LNCaP clone FGC (cell line): Measurements from ENCODE around the gene CORO2B.

ENCODE experiments used
- DNase-seq: peaks from one replicate; pipeline ENCODE4 v3.0.0-alpha.2; 2011; ENCODE audit warnings: low read depth
- H3K4me3 ChIP-seq: 2 replicates; pipeline ENCODE4 v1.5.1; 2011; ENCODE audit warnings: mild to moderate bottlenecking, low read depth, low read length, control low read depth
- TF ChIP-seq, protein P1 (sequence below): IDR thresholded peaks from 2 replicates; pipeline ENCODE4 v1.5.1; 2012; ENCODE audit warnings: mild to moderate bottlenecking; ENCODE audit not compliant: control insufficient read depth, insufficient read depth; ENCODE audit errors: extremely low read depth

CORO2B gene

DNA sequence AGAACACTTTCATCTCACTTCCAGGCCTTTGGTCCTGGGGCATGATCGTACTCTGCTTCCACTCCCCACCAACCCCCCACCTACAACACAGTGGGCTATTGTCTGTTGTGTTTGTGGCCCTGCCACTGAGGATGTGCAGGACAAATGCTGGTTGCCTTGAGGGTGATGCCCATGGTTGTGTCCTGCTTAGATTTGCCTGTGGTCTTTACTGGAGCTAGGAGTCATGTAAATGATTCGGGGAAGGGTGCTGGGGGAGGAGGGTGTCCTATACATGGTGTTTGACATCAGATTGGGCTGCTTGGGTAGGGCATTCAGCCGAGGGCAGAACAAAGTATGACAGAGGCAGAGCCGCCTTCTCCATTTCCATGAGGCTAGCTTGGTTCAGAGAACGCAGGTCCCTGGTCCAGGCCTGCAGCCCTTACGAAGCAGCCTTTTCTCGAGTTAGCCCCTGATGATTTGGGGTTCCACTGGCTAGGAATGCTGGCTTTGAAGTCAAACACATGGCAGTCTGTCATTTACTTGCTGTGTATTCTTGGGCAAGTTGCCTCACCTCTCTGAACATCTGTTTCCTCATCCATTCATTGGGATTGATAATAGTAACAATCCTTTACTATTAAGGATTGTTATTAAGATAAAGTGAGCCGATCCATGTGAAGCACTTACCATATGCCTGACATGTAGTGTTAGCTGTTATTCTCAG lies 6.9 kb downstream of the CORO2B start:
- DNase-seq, result no peak
- no peak overlapping the region for H3K4me3 ChIP-seq
- TF ChIP-seq, protein P1, sequence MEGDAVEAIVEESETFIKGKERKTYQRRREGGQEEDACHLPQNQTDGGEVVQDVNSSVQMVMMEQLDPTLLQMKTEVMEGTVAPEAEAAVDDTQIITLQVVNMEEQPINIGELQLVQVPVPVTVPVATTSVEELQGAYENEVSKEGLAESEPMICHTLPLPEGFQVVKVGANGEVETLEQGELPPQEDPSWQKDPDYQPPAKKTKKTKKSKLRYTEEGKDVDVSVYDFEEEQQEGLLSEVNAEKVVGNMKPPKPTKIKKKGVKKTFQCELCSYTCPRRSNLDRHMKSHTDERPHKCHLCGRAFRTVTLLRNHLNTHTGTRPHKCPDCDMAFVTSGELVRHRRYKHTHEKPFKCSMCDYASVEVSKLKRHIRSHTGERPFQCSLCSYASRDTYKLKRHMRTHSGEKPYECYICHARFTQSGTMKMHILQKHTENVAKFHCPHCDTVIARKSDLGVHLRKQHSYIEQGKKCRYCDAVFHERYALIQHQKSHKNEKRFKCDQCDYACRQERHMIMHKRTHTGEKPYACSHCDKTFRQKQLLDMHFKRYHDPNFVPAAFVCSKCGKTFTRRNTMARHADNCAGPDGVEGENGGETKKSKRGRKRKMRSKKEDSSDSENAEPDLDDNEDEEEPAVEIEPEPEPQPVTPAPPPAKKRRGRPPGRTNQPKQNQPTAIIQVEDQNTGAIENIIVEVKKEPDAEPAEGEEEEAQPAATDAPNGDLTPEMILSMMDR, result no peak

DNA sequence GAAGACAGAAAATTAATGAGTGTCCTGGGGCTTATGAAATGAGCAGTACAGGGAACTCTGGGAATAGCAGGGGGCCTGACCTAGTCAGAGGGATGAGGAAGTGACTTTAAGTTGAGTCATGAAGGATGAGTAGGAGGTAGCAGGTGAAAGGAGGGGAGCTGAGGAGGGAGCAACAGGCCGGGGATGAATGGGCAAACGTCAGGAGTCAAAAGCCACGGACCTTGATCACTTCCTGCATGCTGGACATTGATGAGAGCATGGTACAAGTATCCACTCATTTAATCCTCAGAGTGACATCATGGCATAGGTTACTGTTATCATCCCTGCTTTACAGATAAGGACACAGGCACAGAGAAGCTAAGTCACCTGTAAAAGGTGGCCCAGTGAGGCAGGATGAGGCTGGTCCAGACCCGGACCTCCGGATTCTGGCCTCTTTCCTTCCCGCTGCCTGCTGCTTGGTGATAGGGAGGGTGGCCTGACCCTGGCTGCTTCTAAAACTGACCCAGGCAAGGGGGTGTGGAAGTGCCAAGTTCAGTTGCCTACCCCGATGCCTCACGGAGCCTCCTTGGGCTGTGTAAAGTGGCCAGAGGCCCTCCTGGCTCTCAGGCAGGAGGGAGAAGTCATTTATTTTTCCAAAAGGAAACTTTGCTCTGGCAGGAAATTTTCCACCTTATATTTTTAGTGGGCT lies 7.6 kb downstream of the CORO2B start:
- TF ChIP-seq, protein P1, result no peak
- no peak overlapping the region for H3K4me3 ChIP-seq
- DNase-seq, result no peak

DNA sequence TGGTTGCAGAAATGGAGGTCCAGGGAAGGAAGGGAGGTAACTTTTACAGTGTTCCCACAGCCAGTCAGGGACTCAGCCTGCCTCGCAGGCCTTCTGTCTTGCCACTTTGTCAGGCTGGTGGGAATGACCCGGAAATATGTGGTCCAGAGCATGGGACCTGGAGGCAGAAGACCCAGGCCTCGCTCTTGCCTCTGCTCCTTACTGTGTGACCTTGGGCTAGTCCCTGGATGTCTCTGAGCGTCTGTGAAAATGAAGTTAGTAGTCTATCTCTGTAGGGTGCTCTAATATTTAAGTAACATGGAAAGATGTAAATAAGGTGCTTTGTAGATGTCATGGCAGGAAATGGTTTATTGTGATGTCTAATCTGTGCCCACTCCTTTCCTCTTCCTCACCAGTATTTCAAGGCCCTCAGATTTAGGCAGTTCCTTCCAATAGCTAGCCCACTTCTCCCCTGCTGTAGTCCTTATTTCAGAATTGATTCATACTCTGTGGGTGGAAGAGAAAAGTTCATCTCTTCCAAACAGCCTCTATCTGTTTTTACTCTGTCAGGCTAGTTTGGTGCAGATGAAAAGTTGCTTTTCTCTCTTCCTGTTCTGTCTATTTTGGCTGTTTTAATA lies 9.1 kb downstream of the CORO2B start:
- TF ChIP-seq, protein P1, result no peak
- DNase-seq, result no peak
- no peak overlapping the region for H3K4me3 ChIP-seq

DNA sequence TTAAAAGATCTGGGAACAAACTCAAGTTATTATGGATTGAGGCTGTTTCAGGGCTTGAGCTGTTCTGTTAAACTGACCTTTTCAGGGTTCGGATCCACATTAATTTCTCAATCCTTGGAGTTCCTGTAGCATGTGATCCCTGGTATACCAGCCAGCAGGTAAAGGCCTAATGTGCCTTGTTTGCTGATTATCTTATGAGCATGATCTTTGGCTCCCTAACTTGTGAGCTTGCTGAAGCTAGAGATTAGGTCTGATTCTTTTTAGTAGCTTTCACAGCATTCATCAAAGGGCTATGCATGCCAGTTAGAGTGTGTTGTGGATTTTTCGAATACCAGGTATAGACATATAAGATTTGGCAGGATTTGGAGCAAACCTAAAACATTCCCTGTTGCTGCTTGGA lies 10.3 kb downstream of the CORO2B start:
- TF ChIP-seq, protein P1, result no peak
- H3K4me3 ChIP-seq, result no peak overlapping the region
- no peak for DNase-seq

DNA sequence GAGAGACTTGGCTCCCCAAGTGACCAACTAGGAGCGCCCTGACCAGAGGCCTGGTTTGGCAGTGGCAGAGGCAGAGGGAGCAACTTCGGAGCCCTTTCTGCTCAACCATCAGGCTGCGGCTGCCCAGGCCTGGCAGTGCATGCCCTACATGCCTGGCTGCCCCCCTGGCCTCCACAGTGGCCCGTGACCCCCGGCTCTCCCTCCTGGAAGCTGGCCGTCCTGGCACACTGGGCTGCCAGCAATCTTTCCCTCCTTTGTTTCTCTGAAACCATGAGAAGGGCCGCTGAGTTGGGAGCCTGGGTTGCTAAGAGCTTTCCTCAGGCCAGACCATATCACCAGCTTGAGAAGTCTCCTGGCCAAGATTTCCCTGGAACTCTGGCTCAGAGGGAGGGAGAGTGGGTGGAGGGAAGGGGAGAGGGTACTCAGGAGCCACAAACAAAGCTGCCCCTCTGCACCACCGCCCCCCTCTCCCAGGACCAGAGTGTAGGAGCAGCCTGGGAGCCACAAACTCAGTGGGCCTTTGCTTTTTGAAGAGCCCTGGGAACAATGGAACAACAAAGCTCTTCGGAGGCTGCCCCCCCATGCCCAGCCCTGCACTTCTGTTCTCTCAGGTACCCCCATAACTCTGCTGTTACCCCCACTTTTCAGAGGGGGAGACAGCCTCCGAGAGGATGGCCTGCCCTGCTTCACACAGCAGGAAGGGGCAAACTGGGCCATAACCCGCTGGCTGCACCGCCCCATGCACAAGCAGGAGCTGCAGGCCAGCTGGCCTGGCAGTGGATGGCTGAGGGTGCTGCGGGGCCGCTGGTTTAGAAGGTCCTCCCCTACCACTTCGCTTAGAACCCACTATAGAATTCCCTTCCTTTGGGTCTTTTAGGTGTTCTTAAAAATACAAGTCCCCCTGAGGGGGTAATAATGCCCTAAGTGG lies 11.3 kb downstream of the CORO2B start:
- H3K4me3 ChIP-seq, result no peak overlapping the region
- TF ChIP-seq, protein P1, result no peak
- DNase-seq, result no peak

DNA sequence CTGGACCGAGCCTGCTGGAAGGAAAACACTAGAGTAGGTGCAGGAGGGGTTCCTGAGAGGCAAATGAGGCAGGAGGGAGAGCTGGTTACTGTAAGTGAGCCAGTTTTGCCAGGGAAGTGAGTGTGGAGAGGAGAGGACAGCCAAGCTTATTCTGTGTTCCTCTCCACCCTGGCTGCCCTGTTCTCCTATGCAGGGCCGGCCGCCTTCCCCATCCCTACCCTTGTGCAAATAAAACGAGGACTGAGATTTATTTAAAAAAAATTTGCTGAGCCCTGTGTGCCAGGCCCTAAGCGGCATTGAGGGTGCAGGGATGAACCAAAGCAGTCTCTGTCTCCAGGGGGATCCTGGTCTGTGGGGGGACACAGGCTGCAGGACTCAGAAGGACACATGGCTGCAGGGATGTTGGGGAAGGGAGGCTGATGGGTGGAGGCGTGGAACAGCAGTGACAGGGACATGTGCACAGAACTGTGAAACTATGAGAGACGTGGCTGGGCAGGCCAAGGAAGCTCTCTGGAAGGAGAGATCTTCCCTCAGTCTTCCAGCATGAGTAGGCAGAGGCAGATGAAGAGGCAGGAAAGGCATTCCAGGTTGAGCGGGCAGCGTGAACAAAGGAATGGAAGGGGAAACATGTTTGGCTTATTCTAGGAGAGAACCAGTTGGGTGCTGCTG lies 12.1 kb downstream of the CORO2B start:
- TF ChIP-seq, protein P1, result no peak
- H3K4me3 ChIP-seq, result no peak overlapping the region
- DNase-seq, result no peak
